ENCODE results near the gene FGF6. TPM values are rescaled to one million over a fixed set of nuclear protein-coding genes. Genes with fewer than 3 reads are reported as not detected.

Gene FGF6
- polyA plus RNA-seq, 1 donor (not counting 4 experiments of a cell fraction or from before 2014, with no cell fraction given), result not detected

- Histone ChIP-seq H3K4me2 (ENCODE audit: control insufficient read depth, extremely low read depth, insufficient read depth, low read depth, low read length) (no peak overlapping the region), H4K20me1 (ENCODE audit: control insufficient read depth, extremely low read depth, insufficient read depth, low read length) (no peaks in the 10 kb centered on the region), H3K79me2 (ENCODE audit: control insufficient read depth, insufficient read depth, low read length) (no peaks in the 10 kb centered on the region), H3K36me3 (ENCODE audit: control insufficient read depth in 2 of 2, extremely low read depth in 1 of 2, insufficient read depth in 2 of 2, low read length in 2 of 2) (no peaks in the 10 kb centered on the region), H3K4me1 (ENCODE audit: control insufficient read depth, extremely low read depth, insufficient read depth, low read length) (no peaks in the 10 kb centered on the region), H3K4me3 (ENCODE audit: control insufficient read depth in 2 of 3, extremely low read depth in 1 of 3, insufficient read depth in 2 of 3, low read depth in 1 of 3, low read length in 3 of 3) (no peak overlapping the region), H2AFZ (ENCODE audit: control insufficient read depth, low read length) (no peak overlapping the region), H3K9me3 (ENCODE audit: control insufficient read depth, low read depth, low read length) (no peaks in the 10 kb centered on the region), H3K27ac (ENCODE audit: control insufficient read depth, insufficient read depth, low read length) (no peak overlapping the region), H3K9me1 (ENCODE audit: control insufficient read depth, extremely low read depth, insufficient read depth, low read length) (no peaks in the 10 kb centered on the region), H3K27me3 (ENCODE audit: control insufficient read depth, extremely low read depth, insufficient read depth, low read length) (peaks cover 19% of the 10 kb centered on the region), H3K9ac (ENCODE audit: control insufficient read depth, extremely low read depth, insufficient read depth, low read length) (no peak overlapping the region)
- dilution Hi-C loops (cut with MboI; ENCODE audit: extremely low pct_ligation_motif_present, low sequenced_read_pairs), result no loop called here
- TF ChIP-seq EZH2 (IDR thresholded peaks at IDR 0.05; ENCODE audit: low read length), result no peak
- TF ChIP-seq, protein P1, sequence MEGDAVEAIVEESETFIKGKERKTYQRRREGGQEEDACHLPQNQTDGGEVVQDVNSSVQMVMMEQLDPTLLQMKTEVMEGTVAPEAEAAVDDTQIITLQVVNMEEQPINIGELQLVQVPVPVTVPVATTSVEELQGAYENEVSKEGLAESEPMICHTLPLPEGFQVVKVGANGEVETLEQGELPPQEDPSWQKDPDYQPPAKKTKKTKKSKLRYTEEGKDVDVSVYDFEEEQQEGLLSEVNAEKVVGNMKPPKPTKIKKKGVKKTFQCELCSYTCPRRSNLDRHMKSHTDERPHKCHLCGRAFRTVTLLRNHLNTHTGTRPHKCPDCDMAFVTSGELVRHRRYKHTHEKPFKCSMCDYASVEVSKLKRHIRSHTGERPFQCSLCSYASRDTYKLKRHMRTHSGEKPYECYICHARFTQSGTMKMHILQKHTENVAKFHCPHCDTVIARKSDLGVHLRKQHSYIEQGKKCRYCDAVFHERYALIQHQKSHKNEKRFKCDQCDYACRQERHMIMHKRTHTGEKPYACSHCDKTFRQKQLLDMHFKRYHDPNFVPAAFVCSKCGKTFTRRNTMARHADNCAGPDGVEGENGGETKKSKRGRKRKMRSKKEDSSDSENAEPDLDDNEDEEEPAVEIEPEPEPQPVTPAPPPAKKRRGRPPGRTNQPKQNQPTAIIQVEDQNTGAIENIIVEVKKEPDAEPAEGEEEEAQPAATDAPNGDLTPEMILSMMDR (optimal IDR thresholded peaks at IDR 0.05 in 1 of 3, IDR thresholded peaks at IDR 0.05 in 1 of 3, conservative IDR thresholded peaks at IDR 0.05 in 1 of 3; ENCODE audit: extremely low read depth in 1 of 3, insufficient read depth in 2 of 3, low read length in 3 of 3), result no peak
- no peak for DNase-seq (ENCODE audit: low read depth, low spot score)
- FAIRE-seq, result no peak
Measured at GRCh38 chr12:4412465-4412864, 33.1 kb downstream of the FGF6 start.

- no peak overlapping the region for H3K9ac ChIP-seq (ENCODE audit: control insufficient read depth, extremely low read depth, insufficient read depth, low read length)
- no peak for DNase-seq (ENCODE audit: low read depth, low spot score)
- H3K79me2 ChIP-seq (ENCODE audit: control insufficient read depth, insufficient read depth, low read length), result no peaks in the 10 kb centered on the region
- H3K9me3 ChIP-seq (ENCODE audit: control insufficient read depth, low read depth, low read length), result no peaks in the 10 kb centered on the region
- peaks cover 15% of the 10 kb centered on the region for H3K27me3 ChIP-seq (ENCODE audit: control insufficient read depth, extremely low read depth, insufficient read depth, low read length)
- H2AFZ ChIP-seq (ENCODE audit: control insufficient read depth, low read length), result no peak overlapping the region
- dilution Hi-C loops (cut with MboI; ENCODE audit: extremely low pct_ligation_motif_present, low sequenced_read_pairs), result no loop called here
- H3K36me3 ChIP-seq (ENCODE audit: control insufficient read depth in 2 of 2, extremely low read depth in 1 of 2, insufficient read depth in 2 of 2, low read length in 2 of 2), result no peaks in the 10 kb centered on the region
- H4K20me1 ChIP-seq (ENCODE audit: control insufficient read depth, extremely low read depth, insufficient read depth, low read length), result no peaks in the 10 kb centered on the region
- TF ChIP-seq, protein P1 (optimal IDR thresholded peaks at IDR 0.05 in 1 of 3, IDR thresholded peaks at IDR 0.05 in 1 of 3, conservative IDR thresholded peaks at IDR 0.05 in 1 of 3; ENCODE audit: extremely low read depth in 1 of 3, insufficient read depth in 2 of 3, low read length in 3 of 3), result no peak
- no peak for TF ChIP-seq EZH2 (IDR thresholded peaks at IDR 0.05; ENCODE audit: low read length)
- no peak overlapping the region for H3K4me2 ChIP-seq (ENCODE audit: control insufficient read depth, extremely low read depth, insufficient read depth, low read depth, low read length)
- H3K27ac ChIP-seq (ENCODE audit: control insufficient read depth, insufficient read depth, low read length), result no peak overlapping the region
- FAIRE-seq, result no peak
- H3K4me3 ChIP-seq (ENCODE audit: control insufficient read depth in 2 of 3, extremely low read depth in 1 of 3, insufficient read depth in 2 of 3, low read depth in 1 of 3, low read length in 3 of 3), result no peak overlapping the region
- no peaks in the 10 kb centered on the region for H3K4me1 ChIP-seq (ENCODE audit: control insufficient read depth, extremely low read depth, insufficient read depth, low read length)
- no peaks in the 10 kb centered on the region for H3K9me1 ChIP-seq (ENCODE audit: control insufficient read depth, extremely low read depth, insufficient read depth, low read length)
Measured at GRCh38 chr12:4412056-4412455, 33.6 kb downstream of the FGF6 start.
